A549 (cell line): ENCODE measurements around the gene ZBTB16. TPM values are rescaled to one million over a fixed set of nuclear protein-coding genes. Genes with fewer than 3 reads are reported as not detected.

Experiments
- ATAC-seq, 2 experiments: fragments of 200-7000 bp in 1 of 2; fragments of >200 bp in 1 of 2; cut with Nextera tagmentation in 1 of 2; cut with Tn5 transposase in 1 of 2; 3 replicates each; pipeline versions ENCODE4 v1.8.0 to v1.9.1; 2018 to 2020; ENCODE audit warnings: mild to moderate bottlenecking in 1 of 2, moderate library complexity in 1 of 2
- CTCF ChIA-PET: fragments of 300-600 bp; sonication (Branson Sonifier 250); formaldehyde crosslinking; extraction: SDS; loops from one replicate; lab custom pipeline; 2021; ENCODE audit warnings: antibody characterized with exemption, inconsistent platforms; lab: Yijun Ruan, JAX
- POLR2A ChIA-PET: fragments of 350-600 bp; formaldehyde crosslinking; extraction: SDS; loops from one replicate; lab custom pipeline; 2021; ENCODE audit warnings: antibody characterized with exemption, inconsistent platforms; lab: Yijun Ruan, JAX
- DNase-seq, 2 experiments: peaks; one replicate each; pipeline versions ENCODE4 v3.0.0 to v3.0.0-alpha.2; 2011 to 2016; ENCODE audit warnings: low read depth in 1 of 2, low spot score in 1 of 2
- FAIRE-seq: peaks from 2 replicates; lab custom pipeline; 2011; peaks lifted over from hg19 to GRCh38; lab: Jason Lieb, UNC
- H3K27ac ChIP-seq, 2 experiments: fragments of >200 bp; sonication (Bioruptor Twin); formaldehyde crosslinking; 3 replicates each; pipeline ENCODE4 v1.5.1; 2016 to 2017
- H3K4me1 ChIP-seq: fragments of >200 bp; sonication (Bioruptor Twin); formaldehyde crosslinking; 3 replicates; pipeline ENCODE4 v1.6.1; 2016
- H3K4me2 ChIP-seq: fragments of >200 bp; sonication (Bioruptor Twin); formaldehyde crosslinking; 3 replicates; pipeline ENCODE4 v1.6.1; 2016
- H3K4me3 ChIP-seq: fragments of >200 bp; sonication (Bioruptor Twin); formaldehyde crosslinking; 3 replicates; pipeline ENCODE4 v1.5.1; 2016
- H3K9me3 ChIP-seq: fragments of >200 bp; sonication (Bioruptor Twin); formaldehyde crosslinking; 3 replicates; pipeline ENCODE4 v1.6.1; 2016
- CBX2 ChIP-seq: fragments of 200-600 bp; sonication (generic); IDR thresholded peaks from 2 replicates; pipeline ENCODE4 v1.6.1; 2016; ENCODE audit warnings: low read depth, mild to moderate bottlenecking, borderline replicate concordance
- CBX8 ChIP-seq: fragments of 200-600 bp; sonication (generic); IDR thresholded peaks from 2 replicates; pipeline ENCODE4 v1.6.1; 2016
- CHD2 ChIP-seq: fragments of 150-350 bp; IDR thresholded peaks from 2 replicates; pipeline ENCODE4 v1.6.1; 2014; ENCODE audit warnings: low read length; ENCODE audit not compliant: partially characterized antibody
- CTCF ChIP-seq: fragments of >200 bp; sonication (Bioruptor Twin); formaldehyde crosslinking; IDR thresholded peaks from 3 replicates; pipeline ENCODE4 v1.5.1; 2016
- ELK1 ChIP-seq: fragments of 150-350 bp; IDR thresholded peaks from 2 replicates; pipeline ENCODE4 v1.6.1; 2014; ENCODE audit warnings: low read depth, mild to moderate bottlenecking, low read length
- FOSB ChIP-seq: fragments of 250-450 bp; sonication (Bioruptor Pico); IDR thresholded peaks from 2 replicates; pipeline ENCODE4 v1.5.0; 2020; ENCODE audit warnings: mild to moderate bottlenecking, moderate library complexity
- FOXS1 ChIP-seq: fragments of 250-450 bp; sonication (Bioruptor Pico); IDR thresholded peaks from 2 replicates; pipeline ENCODE4 v1.5.0; 2020; ENCODE audit warnings: mild to moderate bottlenecking, moderate library complexity
- HDAC2 ChIP-seq: fragments of 200-600 bp; sonication (generic); IDR thresholded peaks from 2 replicates; pipeline ENCODE4 v1.6.1; 2016
- HES2 ChIP-seq: fragments of >200 bp; sonication (Bioruptor Twin); formaldehyde crosslinking; IDR thresholded peaks from 2 replicates; pipeline ENCODE4 v1.6.1; 2016
- HMGXB4 ChIP-seq: fragments of 250-450 bp; sonication (Bioruptor Pico); IDR thresholded peaks from 2 replicates; pipeline ENCODE4 v1.5.0; 2021; ENCODE audit warnings: mild to moderate bottlenecking, moderate library complexity, borderline replicate concordance
- HOXA7 ChIP-seq: fragments of 250-450 bp; sonication (Bioruptor Pico); IDR thresholded peaks from 2 replicates; pipeline ENCODE4 v1.5.0; 2020; ENCODE audit warnings: mild to moderate bottlenecking, moderate library complexity
- HOXB13 ChIP-seq: fragments of 250-450 bp; sonication (Bioruptor Pico); IDR thresholded peaks from 2 replicates; pipeline ENCODE4 v1.5.0; 2020; ENCODE audit warnings: low read depth, mild to moderate bottlenecking, moderate library complexity
- KDM1A ChIP-seq: fragments of 200-600 bp; sonication (generic); IDR thresholded peaks from 2 replicates; pipeline ENCODE4 v1.6.1; 2016; ENCODE audit warnings: low read depth, mild to moderate bottlenecking
- KDM5A ChIP-seq: fragments of 200-600 bp; sonication (generic); IDR thresholded peaks from 2 replicates; pipeline ENCODE4 v1.6.1; 2016; ENCODE audit warnings: antibody characterized with exemption, mild to moderate bottlenecking
- MAFK ChIP-seq: fragments of 450-650 bp; IDR thresholded peaks from 2 replicates; pipeline ENCODE4 v1.6.1; 2014; ENCODE audit not compliant: partially characterized antibody
- MYC ChIP-seq: IDR thresholded peaks from 2 replicates; pipeline ENCODE4 v1.6.1; 2012; ENCODE audit warnings: mild to moderate bottlenecking, inconsistent platforms, low read length, improper control_type of control experiment, borderline replicate concordance
- NFE2L2 ChIP-seq: fragments of 150-350 bp; conservative IDR thresholded peaks from 2 replicates; pipeline ENCODE4 v1.6.1; 2014; ENCODE audit warnings: low read length
- PBX3 ChIP-seq: IDR thresholded peaks from 2 replicates; pipeline ENCODE4 v1.6.1; 2012
- POLR2A ChIP-seq: IDR thresholded peaks from 2 replicates; pipeline ENCODE4 v1.6.1; 2012; ENCODE audit warnings: mild to moderate bottlenecking, low read length
- POLR2AphosphoS2 ChIP-seq: conservative IDR thresholded peaks from 2 replicates; pipeline ENCODE4 v1.6.1; 2012; ENCODE audit warnings: low read length, improper control_type of control experiment, inconsistent platforms
- RARB ChIP-seq: fragments of 250-450 bp; sonication (Bioruptor Pico); IDR thresholded peaks from 2 replicates; pipeline ENCODE4 v1.8.0; 2021; ENCODE audit warnings: mild to moderate bottlenecking, moderate library complexity
- RNF2 ChIP-seq: fragments of 200-600 bp; sonication (generic); IDR thresholded peaks from 2 replicates; pipeline ENCODE4 v1.6.1; 2016; ENCODE audit warnings: low read depth, mild to moderate bottlenecking, antibody characterized with exemption, moderate library complexity, borderline replicate concordance
- SMC3 ChIP-seq: fragments of >200 bp; sonication (Bioruptor Twin); formaldehyde crosslinking; IDR thresholded peaks from 3 replicates; pipeline ENCODE4 v1.6.1; 2018; ENCODE audit warnings: inconsistent platforms
- WGBS: methylation state at CpG from one replicate; pipeline ENCODE4 v1.1.6; 2017; ENCODE audit errors: missing lambda C conversion rate; 5-methylcytosine and 5-hydroxymethylcytosine counted together
- polyA plus RNA-seq, 4 experiments: library from polyadenylated mRNA; depleted of rRNA in 3 of 4; stranded (reverse); fragments of >200 nt; fragmentation: RNase III in 1 of 4; extraction: RNeasy Plus Mini Kit Qiagen cat#74134 plus additional on column Dnase treatment in 1 of 4; gene quantifications; 2 replicates in 3 of 4; 3 replicates in 1 of 4; pipeline ENCODE4 v1.2.3, GENCODE V29; 2011 to 2017

Gene ZBTB16
- polyA plus RNA-seq, 2 of the 4 experiments (the other 2 are of a cell fraction) = not detected

- CTCF ChIA-PET = interaction anchor here (1.5 kb wide), 1 partner anchor 128 kb away, joined by 3 read pairs; no protein-coding TSS in a partner anchor
- no peak for ATAC-seq
- 37% methylated on average over 6 of the region's 6 CpGs for WGBS
- Histone ChIP-seq H3K27ac (no peak overlapping the region), H3K4me1 (no peaks in the 10 kb centered on the region), H3K4me2 (no peak overlapping the region), H3K4me3 (no peak overlapping the region), H3K9me3 (no peaks in the 10 kb centered on the region)
- no peak for FAIRE-seq
- no peak for DNase-seq
- TF ChIP-seq KDM5A (no peak), CBX8 (no peak), HOXB13 (CRISPR knock-in tag) (no peak), SMC3 (no peak), NFE2L2 (no peak)
- POLR2A ChIA-PET = no interaction called here
Observed at GRCh38 chr11:114132944-114133394, 73.5 kb downstream of the ZBTB16 start.

- FAIRE-seq (no peak), ATAC-seq (no peak), DNase-seq (no peak)
- Histone ChIP-seq H3K4me1 (no peaks in the 10 kb centered on the region), H3K27ac (no peak overlapping the region), H3K4me2 (no peak overlapping the region), H3K9me3 (no peaks in the 10 kb centered on the region), H3K4me3 (no peak overlapping the region)
- 47% methylated on average over 5 of the region's 9 CpGs for WGBS
- no peak for TF ChIP-seq HDAC2
- no peak for TF ChIP-seq RNF2
- TF ChIP-seq HOXA7 = no peak
- no peak for TF ChIP-seq POLR2AphosphoS2
- TF ChIP-seq CTCF = no peak
- no peak for TF ChIP-seq MYC
- no peak for TF ChIP-seq ELK1
- TF ChIP-seq KDM1A = no peak
- no peak for TF ChIP-seq HES2
- ChIA-PET CTCF (interaction anchor here (1.5 kb wide), 1 partner anchor 128 kb away, joined by 3 read pairs; no protein-coding TSS in a partner anchor), POLR2A (no interaction called here)
Observed at GRCh38 chr11:114133548-114134329, 74.2 kb downstream of the ZBTB16 start.

GRCh38 chr11:114134870-114135269 is 75.4 kb downstream of the ZBTB16 start:
- FAIRE-seq (no peak), ATAC-seq (no peak), DNase-seq (no peak)
- CTCF ChIA-PET = interaction anchor here (0.6 kb wide), 1 partner anchor 80 kb away, joined by 3 read pairs; no protein-coding TSS in a partner anchor
- Histone ChIP-seq H3K27ac (no peak overlapping the region), H3K4me2 (no peak overlapping the region), H3K4me3 (no peak overlapping the region), H3K4me1 (no peaks in the 10 kb centered on the region), H3K9me3 (no peaks in the 10 kb centered on the region)
- 50% methylated on average over 1 of the region's 3 CpGs for WGBS
- TF ChIP-seq RARB = no peak
- TF ChIP-seq CBX2 = no peak
- no peak for TF ChIP-seq MAFK
- TF ChIP-seq KDM5A = no peak
- TF ChIP-seq RNF2 = no peak
- TF ChIP-seq CHD2 = no peak
- no peak for TF ChIP-seq HOXB13 (CRISPR knock-in tag)
- TF ChIP-seq FOSB (CRISPR knock-in tag) = no peak
- no peak for TF ChIP-seq ELK1
- TF ChIP-seq POLR2A = no peak
- TF ChIP-seq HOXA7 = no peak
- no peak for TF ChIP-seq HMGXB4 (CRISPR knock-in tag)
- TF ChIP-seq PBX3 = no peak
- no peak for TF ChIP-seq FOXS1 (CRISPR knock-in tag)
- POLR2A ChIA-PET = no interaction called here
